ENCODE data around the gene SPOCK2.

Gene SPOCK2

GRCh38 chr10:72026278-72027111 is 61.9 kb downstream of the SPOCK2 start:
- no peak for DNase-seq

GRCh38 chr10:72025832-72026231 is 62.5 kb downstream of the SPOCK2 start:
- DNase-seq, result no peak

- DNase-seq, result no peak
Measured at GRCh38 chr10:72025400-72025799, 63.0 kb downstream of the SPOCK2 start.

GRCh38 chr10:72024596-72024995 is 63.8 kb downstream of the SPOCK2 start:
- DNase-seq, result no peak

GRCh38 chr10:72022228-72022627 is 66.1 kb downstream of the SPOCK2 start:
- DNase-seq, result no peak

- DNase-seq, result no peak
Measured at GRCh38 chr10:72020914-72021809, 67.2 kb downstream of the SPOCK2 start.

GRCh38 chr10:72019085-72019876 is 69.1 kb downstream of the SPOCK2 start:
- no peak for DNase-seq

- no peak for DNase-seq
Measured at GRCh38 chr10:72016608-72017300, 71.6 kb downstream of the SPOCK2 start.

GRCh38 chr10:72015841-72016240 is 72.5 kb downstream of the SPOCK2 start:
- DNase-seq, result no peak

- DNase-seq, result no peak
Measured at GRCh38 chr10:72014785-72015480, 73.4 kb downstream of the SPOCK2 start.

- no peak for DNase-seq
Measured at GRCh38 chr10:72014197-72014596, 74.2 kb downstream of the SPOCK2 start.

- no peak for DNase-seq
Measured at GRCh38 chr10:72013202-72013945, 75.0 kb downstream of the SPOCK2 start.

GRCh38 chr10:72012796-72013195 is 75.6 kb downstream of the SPOCK2 start:
- DNase-seq, result no peak

GRCh38 chr10:72011976-72012512 is 76.3 kb downstream of the SPOCK2 start:
- no peak for DNase-seq

- DNase-seq, result no peak
Measured at GRCh38 chr10:72011468-72011867, 76.9 kb downstream of the SPOCK2 start.

- DNase-seq, result no peak
Measured at GRCh38 chr10:72011016-72011415, 77.3 kb downstream of the SPOCK2 start.

GRCh38 chr10:72010234-72010973 is 77.9 kb downstream of the SPOCK2 start:
- no peak for DNase-seq

- DNase-seq, result no peak
Measured at GRCh38 chr10:72009425-72010081, 78.8 kb downstream of the SPOCK2 start.

GRCh38 chr10:72009051-72009424 is 79.3 kb downstream of the SPOCK2 start:
- no peak for DNase-seq
